ENCODE measurements around the gene BOLA1. TPM values are rescaled to one million over a fixed set of nuclear protein-coding genes. Genes with fewer than 3 reads are reported as not detected.

The BOLA1 gene
- total and polyA plus RNA-seq, 2 of the 13 experiments (the other 11 are each of a cell fraction or from before 2014, with no cell fraction given), result 3.2 to 4.2 TPM

GRCh38 chr1:149927563-149928400, 28.4 kb downstream of the BOLA1 start, which contains the start of gene SF3B4 (continued):
- no peak; the same call in 1 of the 2 replicates for TF ChIP-seq PATZ1 (CRISPR knock-in tag; IDR thresholded peaks at IDR 0.05)
- no peak; the same call in 1 of the 2 replicates for TF ChIP-seq ZFP82 (CRISPR knock-in tag; IDR thresholded peaks at IDR 0.05; ENCODE audit: borderline replicate concordance)
- no peak for TF ChIP-seq HNRNPH1 (optimal IDR thresholded peaks at IDR 0.05; ENCODE audit: low read depth, low read length)
- TF ChIP-seq ARID2 (CRISPR knock-in tag; IDR thresholded peaks at IDR 0.05; ENCODE audit: borderline replicate concordance), result no peak
- TF ChIP-seq JUN (CRISPR knock-in tag; IDR thresholded peaks at IDR 0.05), result no peak
- TF ChIP-seq CCDC6 (CRISPR knock-in tag; IDR thresholded peaks at IDR 0.05), result peak; percentile 83; the same call in 1 of the 2 replicates
- TF ChIP-seq, protein P1, sequence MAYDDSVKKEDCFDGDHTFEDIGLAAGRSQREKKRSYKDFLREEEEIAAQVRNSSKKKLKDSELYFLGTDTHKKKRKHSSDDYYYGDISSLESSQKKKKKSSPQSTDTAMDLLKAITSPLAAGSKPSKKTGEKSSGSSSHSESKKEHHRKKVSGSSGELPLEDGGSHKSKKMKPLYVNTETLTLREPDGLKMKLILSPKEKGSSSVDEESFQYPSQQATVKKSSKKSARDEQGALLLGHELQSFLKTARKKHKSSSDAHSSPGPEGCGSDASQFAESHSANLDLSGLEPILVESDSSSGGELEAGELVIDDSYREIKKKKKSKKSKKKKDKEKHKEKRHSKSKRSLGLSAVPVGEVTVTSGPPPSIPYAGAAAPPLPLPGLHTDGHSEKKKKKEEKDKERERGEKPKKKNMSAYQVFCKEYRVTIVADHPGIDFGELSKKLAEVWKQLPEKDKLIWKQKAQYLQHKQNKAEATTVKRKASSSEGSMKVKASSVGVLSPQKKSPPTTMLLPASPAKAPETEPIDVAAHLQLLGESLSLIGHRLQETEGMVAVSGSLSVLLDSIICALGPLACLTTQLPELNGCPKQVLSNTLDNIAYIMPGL (CRISPR knock-in tag; IDR thresholded peaks at IDR 0.05; ENCODE audit: borderline replicate concordance in 1 of 2, low read depth in 1 of 2), result peak; percentile 79 to 88
- no peak for TF ChIP-seq CREBL2 (CRISPR knock-in tag; IDR thresholded peaks at IDR 0.05; ENCODE audit: borderline replicate concordance)
- TF ChIP-seq RBAK (CRISPR knock-in tag; IDR thresholded peaks at IDR 0.05), result no peak
- no peak for TF ChIP-seq CENPX (CRISPR knock-in tag; IDR thresholded peaks at IDR 0.05)
- TF ChIP-seq, protein P2, sequence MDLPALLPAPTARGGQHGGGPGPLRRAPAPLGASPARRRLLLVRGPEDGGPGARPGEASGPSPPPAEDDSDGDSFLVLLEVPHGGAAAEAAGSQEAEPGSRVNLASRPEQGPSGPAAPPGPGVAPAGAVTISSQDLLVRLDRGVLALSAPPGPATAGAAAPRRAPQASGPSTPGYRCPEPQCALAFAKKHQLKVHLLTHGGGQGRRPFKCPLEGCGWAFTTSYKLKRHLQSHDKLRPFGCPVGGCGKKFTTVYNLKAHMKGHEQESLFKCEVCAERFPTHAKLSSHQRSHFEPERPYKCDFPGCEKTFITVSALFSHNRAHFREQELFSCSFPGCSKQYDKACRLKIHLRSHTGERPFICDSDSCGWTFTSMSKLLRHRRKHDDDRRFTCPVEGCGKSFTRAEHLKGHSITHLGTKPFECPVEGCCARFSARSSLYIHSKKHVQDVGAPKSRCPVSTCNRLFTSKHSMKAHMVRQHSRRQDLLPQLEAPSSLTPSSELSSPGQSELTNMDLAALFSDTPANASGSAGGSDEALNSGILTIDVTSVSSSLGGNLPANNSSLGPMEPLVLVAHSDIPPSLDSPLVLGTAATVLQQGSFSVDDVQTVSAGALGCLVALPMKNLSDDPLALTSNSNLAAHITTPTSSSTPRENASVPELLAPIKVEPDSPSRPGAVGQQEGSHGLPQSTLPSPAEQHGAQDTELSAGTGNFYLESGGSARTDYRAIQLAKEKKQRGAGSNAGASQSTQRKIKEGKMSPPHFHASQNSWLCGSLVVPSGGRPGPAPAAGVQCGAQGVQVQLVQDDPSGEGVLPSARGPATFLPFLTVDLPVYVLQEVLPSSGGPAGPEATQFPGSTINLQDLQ (CRISPR knock-in tag; IDR thresholded peaks at IDR 0.05), result no peak
- TF ChIP-seq GLI4 (CRISPR knock-in tag; IDR thresholded peaks at IDR 0.05; ENCODE audit: borderline replicate concordance), result no peak
- TF ChIP-seq, protein P3, sequence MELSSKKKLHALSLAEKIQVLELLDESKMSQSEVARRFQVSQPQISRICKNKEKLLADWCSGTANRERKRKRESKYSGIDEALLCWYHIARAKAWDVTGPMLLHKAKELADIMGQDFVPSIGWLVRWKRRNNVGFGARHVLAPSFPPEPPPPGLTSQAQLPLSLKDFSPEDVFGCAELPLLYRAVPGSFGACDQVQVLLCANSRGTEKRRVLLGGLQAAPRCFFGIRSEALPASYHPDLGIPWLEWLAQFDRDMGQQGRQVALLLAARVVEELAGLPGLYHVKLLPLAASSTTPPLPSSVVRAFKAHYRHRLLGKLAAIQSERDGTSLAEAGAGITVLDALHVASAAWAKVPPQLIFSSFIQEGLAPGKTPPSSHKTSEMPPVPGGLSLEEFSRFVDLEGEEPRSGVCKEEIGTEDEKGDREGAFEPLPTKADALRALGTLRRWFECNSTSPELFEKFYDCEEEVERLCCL (CRISPR knock-in tag; IDR thresholded peaks at IDR 0.05; ENCODE audit: borderline replicate concordance), result no peak
- no peak for TF ChIP-seq ZNF160 (CRISPR knock-in tag; IDR thresholded peaks at IDR 0.05)
- TF ChIP-seq, protein P4, sequence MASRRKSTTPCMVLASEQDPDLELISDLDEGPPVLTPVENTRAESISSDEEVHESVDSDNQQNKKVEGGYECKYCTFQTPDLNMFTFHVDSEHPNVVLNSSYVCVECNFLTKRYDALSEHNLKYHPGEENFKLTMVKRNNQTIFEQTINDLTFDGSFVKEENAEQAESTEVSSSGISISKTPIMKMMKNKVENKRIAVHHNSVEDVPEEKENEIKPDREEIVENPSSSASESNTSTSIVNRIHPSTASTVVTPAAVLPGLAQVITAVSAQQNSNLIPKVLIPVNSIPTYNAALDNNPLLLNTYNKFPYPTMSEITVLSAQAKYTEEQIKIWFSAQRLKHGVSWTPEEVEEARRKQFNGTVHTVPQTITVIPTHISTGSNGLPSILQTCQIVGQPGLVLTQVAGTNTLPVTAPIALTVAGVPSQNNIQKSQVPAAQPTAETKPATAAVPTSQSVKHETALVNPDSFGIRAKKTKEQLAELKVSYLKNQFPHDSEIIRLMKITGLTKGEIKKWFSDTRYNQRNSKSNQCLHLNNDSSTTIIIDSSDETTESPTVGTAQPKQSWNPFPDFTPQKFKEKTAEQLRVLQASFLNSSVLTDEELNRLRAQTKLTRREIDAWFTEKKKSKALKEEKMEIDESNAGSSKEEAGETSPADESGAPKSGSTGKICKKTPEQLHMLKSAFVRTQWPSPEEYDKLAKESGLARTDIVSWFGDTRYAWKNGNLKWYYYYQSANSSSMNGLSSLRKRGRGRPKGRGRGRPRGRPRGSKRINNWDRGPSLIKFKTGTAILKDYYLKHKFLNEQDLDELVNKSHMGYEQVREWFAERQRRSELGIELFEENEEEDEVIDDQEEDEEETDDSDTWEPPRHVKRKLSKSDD (CRISPR knock-in tag; IDR thresholded peaks at IDR 0.05; ENCODE audit: low read depth), result peak; percentile 67; the same call in 1 of the 2 replicates
- TF ChIP-seq TAF15 (IDR thresholded peaks at IDR 0.05; ENCODE audit: low read depth, low read length, poor library complexity, severe bottlenecking), result peak; percentile 42

All from HepG2 (cell line).